ENCODE data around the gene TRIP10.

TRIP10 gene

DNA sequence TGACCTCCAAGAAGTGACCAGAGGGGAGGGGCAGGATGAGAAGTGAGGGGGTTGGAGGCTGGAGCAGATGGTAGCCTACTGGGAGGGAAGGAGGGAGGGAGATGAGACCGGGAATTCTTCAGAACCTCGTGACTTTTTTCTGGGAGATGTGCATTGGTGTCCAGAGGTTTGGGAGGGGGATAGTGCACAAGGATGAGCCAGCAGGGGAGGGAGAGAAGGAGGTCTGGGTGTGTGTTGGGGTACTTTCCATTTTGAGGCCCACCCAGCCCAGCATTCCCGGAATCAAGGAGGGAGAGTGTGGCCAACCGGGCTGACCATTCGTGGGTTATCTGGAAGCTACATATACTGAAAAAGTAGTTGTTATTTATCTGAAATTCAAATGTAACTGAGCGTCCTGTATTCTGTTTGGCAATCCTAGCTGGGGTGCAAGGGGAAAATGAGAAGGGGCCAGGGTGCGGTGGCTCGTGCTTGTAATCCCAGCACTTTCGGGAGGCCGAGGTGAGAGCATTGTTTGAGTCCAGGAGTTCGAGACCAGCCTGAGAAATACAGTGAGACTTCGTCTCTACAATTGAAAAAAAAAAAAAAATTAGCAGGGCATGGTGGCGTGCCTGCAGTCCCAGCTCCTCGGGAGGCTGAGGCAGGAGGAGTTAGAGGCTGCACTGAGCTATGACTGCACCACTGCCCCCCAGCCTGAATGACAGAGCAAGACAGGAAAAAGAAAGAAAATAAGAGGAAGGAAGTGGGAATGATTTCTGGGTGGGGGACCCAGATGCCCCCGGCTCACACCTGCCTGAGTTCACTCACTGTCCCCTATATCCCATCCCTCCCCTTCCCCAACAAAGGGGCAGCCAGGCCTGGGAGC lies 14.6 kb upstream of the TRIP10 start:
- Mint-ChIP-seq H3K9me3 (no peaks in the 10 kb centered on the region), H3K4me3 (no peak overlapping the region), H3K27me3 (ENCODE audit: low read depth) (peaks cover 5% of the 10 kb centered on the region), H3K27ac (peak overlapping the region; percentile 82 to 95 (median 85)), H3K36me3 (ENCODE audit: low read depth) (no peaks in the 10 kb centered on the region), H3K4me1 (peaks cover 11% of the 10 kb centered on the region)
- TF ChIP-seq, protein P1, sequence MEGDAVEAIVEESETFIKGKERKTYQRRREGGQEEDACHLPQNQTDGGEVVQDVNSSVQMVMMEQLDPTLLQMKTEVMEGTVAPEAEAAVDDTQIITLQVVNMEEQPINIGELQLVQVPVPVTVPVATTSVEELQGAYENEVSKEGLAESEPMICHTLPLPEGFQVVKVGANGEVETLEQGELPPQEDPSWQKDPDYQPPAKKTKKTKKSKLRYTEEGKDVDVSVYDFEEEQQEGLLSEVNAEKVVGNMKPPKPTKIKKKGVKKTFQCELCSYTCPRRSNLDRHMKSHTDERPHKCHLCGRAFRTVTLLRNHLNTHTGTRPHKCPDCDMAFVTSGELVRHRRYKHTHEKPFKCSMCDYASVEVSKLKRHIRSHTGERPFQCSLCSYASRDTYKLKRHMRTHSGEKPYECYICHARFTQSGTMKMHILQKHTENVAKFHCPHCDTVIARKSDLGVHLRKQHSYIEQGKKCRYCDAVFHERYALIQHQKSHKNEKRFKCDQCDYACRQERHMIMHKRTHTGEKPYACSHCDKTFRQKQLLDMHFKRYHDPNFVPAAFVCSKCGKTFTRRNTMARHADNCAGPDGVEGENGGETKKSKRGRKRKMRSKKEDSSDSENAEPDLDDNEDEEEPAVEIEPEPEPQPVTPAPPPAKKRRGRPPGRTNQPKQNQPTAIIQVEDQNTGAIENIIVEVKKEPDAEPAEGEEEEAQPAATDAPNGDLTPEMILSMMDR (IDR thresholded peaks at IDR 0.05; ENCODE audit: unreplicated experiment in 3 of 3): no peak

DNA sequence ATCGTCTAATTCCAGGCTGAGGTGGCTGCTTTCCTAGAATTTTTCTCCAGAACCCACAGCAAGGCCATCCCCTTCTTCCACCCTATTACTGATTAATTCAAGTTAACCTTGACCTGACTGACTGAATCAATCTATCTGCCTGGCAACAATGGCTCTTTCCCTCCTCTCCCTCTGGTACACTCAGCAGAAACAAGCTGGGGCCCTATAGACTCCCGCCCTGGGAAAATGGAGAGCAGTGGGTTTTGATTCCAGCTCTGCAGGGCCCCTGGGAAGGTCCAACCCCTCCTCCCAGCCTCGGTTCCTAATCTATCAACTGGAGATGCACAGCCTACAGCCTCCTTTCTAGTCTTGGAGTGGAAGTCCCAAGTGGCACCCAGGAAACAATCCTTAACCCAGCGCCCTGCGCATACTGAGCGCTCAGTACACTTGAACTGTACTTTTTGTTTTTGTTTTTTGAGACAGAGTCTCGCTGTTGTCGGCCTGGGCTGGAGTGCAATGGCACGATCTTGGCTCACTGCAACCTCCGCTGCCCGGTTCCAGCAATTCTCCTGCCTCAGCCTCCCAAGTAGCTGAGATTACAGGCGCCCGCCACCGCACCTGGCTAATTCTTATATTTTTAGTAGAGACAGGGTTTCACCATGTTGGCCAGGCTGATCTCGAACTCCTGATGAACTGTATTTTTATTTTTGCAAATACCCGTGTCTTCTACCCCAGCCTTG lies 13.8 kb upstream of the TRIP10 start:
- Mint-ChIP-seq H3K4me1 (peaks cover 11% of the 10 kb centered on the region), H3K27ac (peak overlapping the region; percentile 82 to 95 (median 85)), H3K4me3 (peak overlapping the region in 1 of 3 experiments; percentile 17), H3K36me3 (ENCODE audit: low read depth) (no peaks in the 10 kb centered on the region), H3K27me3 (ENCODE audit: low read depth) (peaks cover 5% of the 10 kb centered on the region), H3K9me3 (no peaks in the 10 kb centered on the region)
- TF ChIP-seq, protein P1 (IDR thresholded peaks at IDR 0.05; ENCODE audit: unreplicated experiment in 3 of 3): no peak

DNA sequence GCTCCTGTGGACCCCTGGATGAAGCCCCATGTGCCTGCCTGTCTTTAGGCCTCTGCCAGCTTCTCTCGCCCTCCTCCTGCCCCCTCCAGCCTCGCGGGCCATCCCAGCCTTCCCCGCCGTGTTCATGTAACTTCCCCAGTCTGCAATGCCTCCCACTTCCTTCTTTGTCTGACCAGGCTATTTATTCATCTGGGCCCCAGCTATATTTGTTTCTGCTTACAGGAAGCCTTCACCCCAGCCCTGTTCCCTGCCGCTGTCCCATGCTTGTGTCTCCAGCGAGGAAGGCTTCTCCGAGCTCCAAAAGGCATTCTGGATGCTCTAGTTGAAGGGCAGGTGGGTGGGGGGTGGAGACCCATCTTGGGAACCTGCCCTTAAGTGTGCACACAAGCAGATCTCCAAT lies 11.1 kb upstream of the TRIP10 start:
- Mint-ChIP-seq H3K4me3 (no peak overlapping the region), H3K27me3 (ENCODE audit: low read depth) (no peaks in the 10 kb centered on the region), H3K27ac (peak overlapping the region; percentile 27 to 63 (median 51)), H3K36me3 (ENCODE audit: low read depth) (peaks cover 11% of the 10 kb centered on the region), H3K4me1 (peaks cover under 1% of the 10 kb centered on the region), H3K9me3 (no peaks in the 10 kb centered on the region)
- TF ChIP-seq, protein P1 (IDR thresholded peaks at IDR 0.05; ENCODE audit: unreplicated experiment in 3 of 3): no peak

DNA sequence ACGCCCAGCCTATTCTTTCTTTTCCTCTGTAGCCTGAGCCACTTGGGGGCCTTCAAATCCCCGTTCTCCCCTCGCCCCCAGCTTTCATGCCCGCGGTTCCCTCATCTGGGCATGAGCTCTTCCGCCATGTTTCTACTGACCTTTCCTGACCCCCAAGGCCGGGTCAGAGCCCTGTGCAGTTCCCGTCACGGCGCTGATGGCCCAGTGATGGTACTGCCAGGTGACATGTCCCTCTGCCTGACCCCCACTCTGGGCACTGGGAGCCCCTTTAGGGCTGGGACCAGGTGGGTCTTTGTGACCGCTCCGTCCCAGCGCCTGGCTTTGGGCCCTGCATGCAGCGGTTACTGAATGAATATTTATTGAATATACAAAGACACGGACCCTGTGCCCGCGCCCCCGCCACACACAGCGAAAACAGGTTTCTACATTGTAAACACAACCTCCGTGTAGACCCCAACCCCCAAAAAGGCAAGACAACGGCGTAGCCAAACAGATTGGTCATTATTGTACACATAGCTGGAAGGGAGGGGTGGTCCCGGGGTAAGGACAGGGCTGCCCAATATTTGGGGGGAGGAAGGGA lies 9.8 kb upstream of the TRIP10 start:
- H3K27me3 Mint-ChIP-seq (ENCODE audit: low read depth): no peaks in the 10 kb centered on the region
- peaks cover 16% of the 10 kb centered on the region for H3K36me3 Mint-ChIP-seq (ENCODE audit: low read depth)
- no peak overlapping the region for H3K4me3 Mint-ChIP-seq
- no peaks in the 10 kb centered on the region for H3K4me1 Mint-ChIP-seq
- peak overlapping the region in 2 of 3 experiments; percentile 26 to 41 for H3K27ac Mint-ChIP-seq
- H3K9me3 Mint-ChIP-seq: no peaks in the 10 kb centered on the region
- TF ChIP-seq, protein P1 (IDR thresholded peaks at IDR 0.05; ENCODE audit: unreplicated experiment in 3 of 3): no peak

DNA sequence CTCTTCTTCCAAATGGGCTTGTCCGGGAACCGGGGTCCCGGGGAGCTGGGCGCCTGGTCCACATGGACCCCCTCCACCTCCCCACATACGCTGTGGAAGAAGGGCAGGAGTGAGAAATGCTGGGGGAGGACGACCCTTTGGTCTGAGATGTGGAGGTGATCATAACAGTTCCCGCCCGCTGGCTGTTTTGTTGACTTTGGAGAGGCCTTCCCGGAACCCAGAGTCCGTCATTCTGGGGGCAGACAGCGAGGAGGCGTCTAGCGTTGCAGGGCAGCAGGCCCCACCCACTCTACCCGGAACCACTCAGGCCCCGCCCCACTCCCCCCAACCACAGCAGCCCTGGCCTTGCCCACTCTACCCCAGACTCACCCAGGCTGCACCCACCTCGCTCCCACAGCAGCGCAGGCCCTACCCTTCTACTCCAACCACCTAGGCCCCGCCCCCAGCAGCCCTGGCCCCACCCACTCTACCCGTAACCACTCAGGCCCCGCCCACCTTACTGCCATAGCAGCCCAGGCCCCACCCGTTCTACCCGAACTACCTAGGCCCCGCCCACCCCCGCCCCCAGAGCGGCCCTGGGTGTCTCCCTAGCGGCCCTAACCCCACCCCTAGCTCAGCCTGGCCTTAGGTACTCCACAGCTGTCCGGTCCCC lies 9.2 kb upstream of the TRIP10 start:
- no peak overlapping the region for H3K27ac Mint-ChIP-seq
- H3K36me3 Mint-ChIP-seq (ENCODE audit: low read depth): peaks cover 16% of the 10 kb centered on the region
- peak overlapping the region in 1 of 3 experiments; percentile 44 for H3K4me3 Mint-ChIP-seq
- H3K27me3 Mint-ChIP-seq (ENCODE audit: low read depth): no peaks in the 10 kb centered on the region
- H3K9me3 Mint-ChIP-seq: no peaks in the 10 kb centered on the region
- no peaks in the 10 kb centered on the region for H3K4me1 Mint-ChIP-seq
- TF ChIP-seq, protein P1 (IDR thresholded peaks at IDR 0.05; ENCODE audit: unreplicated experiment in 3 of 3): no peak

All from nephron (organoid).